Hepatocyte (in vitro differentiated cells): ENCODE measurements around the gene COMP. TPM values are rescaled to one million over a fixed set of nuclear protein-coding genes. Genes with fewer than 3 reads are reported as not detected.

ENCODE experiments used
- DNase-seq: peaks from one replicate; pipeline ENCODE4 v3.0.0-alpha.2; 2016; ENCODE audit warnings: low spot score
- H2AFZ ChIP-seq: fragments of 200-600 bp; sonication (generic); 2 replicates; pipeline ENCODE4 v1.6.0; 2016; ENCODE audit warnings: antibody characterized with exemption, mild to moderate bottlenecking
- H3K27ac ChIP-seq: fragments of 200-600 bp; sonication (generic); 2 replicates; pipeline ENCODE4 v1.5.1; 2016; ENCODE audit warnings: mild to moderate bottlenecking
- H3K27me3 ChIP-seq: fragments of 200-600 bp; sonication (generic); 2 replicates; pipeline ENCODE4 v1.6.1; 2016
- H3K36me3 ChIP-seq: fragments of 200-600 bp; sonication (generic); replicated peaks from 2 replicates; pipeline ENCODE4 v1.5.1; 2016; ENCODE audit warnings: low read depth; ENCODE audit not compliant: insufficient read depth
- H3K4me1 ChIP-seq: fragments of 200-600 bp; sonication (generic); 2 replicates; pipeline ENCODE4 v1.5.1; 2016; ENCODE audit warnings: mild to moderate bottlenecking, moderate library complexity; ENCODE audit not compliant: insufficient read depth
- H3K4me2 ChIP-seq: fragments of 200-600 bp; sonication (generic); 2 replicates; pipeline ENCODE4 v1.6.0; 2016
- H3K4me3 ChIP-seq: fragments of 200-600 bp; sonication (generic); 2 replicates; pipeline ENCODE4 v1.5.1; 2016; ENCODE audit warnings: mild to moderate bottlenecking
- H3K79me2 ChIP-seq: fragments of 200-600 bp; sonication (generic); 2 replicates; pipeline ENCODE4 v1.6.0; 2017; ENCODE audit warnings: mild to moderate bottlenecking
- H3K9me2 ChIP-seq: fragments of 200-600 bp; sonication (generic); replicated peaks from 2 replicates; pipeline ENCODE4 v1.6.0; 2017; ENCODE audit warnings: mild to moderate bottlenecking; ENCODE audit not compliant: insufficient read depth
- H3K9me3 ChIP-seq: fragments of 200-600 bp; sonication (generic); 2 replicates; pipeline ENCODE4 v1.5.1; 2016; ENCODE audit warnings: low read depth, mild to moderate bottlenecking
- H4K20me1 ChIP-seq: fragments of 200-600 bp; sonication (generic); 2 replicates; pipeline ENCODE4 v1.6.0; 2016; ENCODE audit warnings: mild to moderate bottlenecking; ENCODE audit not compliant: insufficient read depth, poor library complexity, severe bottlenecking
- CTCF ChIP-seq: fragments of 200-600 bp; sonication (generic); IDR thresholded peaks from 2 replicates; pipeline ENCODE4 v1.5.1; 2016; ENCODE audit warnings: antibody characterized with exemption, mild to moderate bottlenecking; ENCODE audit not compliant: poor library complexity
- EZH2 ChIP-seq: fragments of 200-600 bp; sonication (generic); IDR thresholded peaks from 2 replicates; pipeline ENCODE4 v1.6.1; 2016; ENCODE audit warnings: antibody characterized with exemption, mild to moderate bottlenecking, borderline replicate concordance
- EZH2phosphoT487 ChIP-seq: fragments of 200-600 bp; sonication (generic); IDR thresholded peaks from one replicate; pipeline ENCODE4 v1.6.1; 2018; ENCODE audit warnings: antibody characterized with exemption, mild to moderate bottlenecking, low read depth, moderate library complexity; ENCODE audit not compliant: unreplicated experiment, severe bottlenecking
- WGBS: methylation state at CpG from one replicate; pipeline ENCODE4 v1.1.6; 2016; ENCODE audit warnings: low lambda C conversion rate; ENCODE audit errors: missing lambda C conversion rate; 5-methylcytosine and 5-hydroxymethylcytosine counted together
- polyA plus RNA-seq: library from polyadenylated mRNA; unstranded; fragments of >200 nt; fragmentation: Nextera tagmentation; extraction: Ambion mirVana; gene quantifications from 2 replicates; pipeline ENCODE4 v1.2.1, GENCODE V29; 2016
- total RNA-seq: library from RNA; depleted of rRNA; stranded (reverse); fragments of >200 nt; gene quantifications from 2 replicates; pipeline ENCODE4 v1.2.3, GENCODE V29; 2014

Gene COMP
- total RNA-seq (2.8 and 3.0 TPM in 2 replicates), polyA plus RNA-seq (12.5 and 16.3 TPM in 2 replicates)

DNA sequence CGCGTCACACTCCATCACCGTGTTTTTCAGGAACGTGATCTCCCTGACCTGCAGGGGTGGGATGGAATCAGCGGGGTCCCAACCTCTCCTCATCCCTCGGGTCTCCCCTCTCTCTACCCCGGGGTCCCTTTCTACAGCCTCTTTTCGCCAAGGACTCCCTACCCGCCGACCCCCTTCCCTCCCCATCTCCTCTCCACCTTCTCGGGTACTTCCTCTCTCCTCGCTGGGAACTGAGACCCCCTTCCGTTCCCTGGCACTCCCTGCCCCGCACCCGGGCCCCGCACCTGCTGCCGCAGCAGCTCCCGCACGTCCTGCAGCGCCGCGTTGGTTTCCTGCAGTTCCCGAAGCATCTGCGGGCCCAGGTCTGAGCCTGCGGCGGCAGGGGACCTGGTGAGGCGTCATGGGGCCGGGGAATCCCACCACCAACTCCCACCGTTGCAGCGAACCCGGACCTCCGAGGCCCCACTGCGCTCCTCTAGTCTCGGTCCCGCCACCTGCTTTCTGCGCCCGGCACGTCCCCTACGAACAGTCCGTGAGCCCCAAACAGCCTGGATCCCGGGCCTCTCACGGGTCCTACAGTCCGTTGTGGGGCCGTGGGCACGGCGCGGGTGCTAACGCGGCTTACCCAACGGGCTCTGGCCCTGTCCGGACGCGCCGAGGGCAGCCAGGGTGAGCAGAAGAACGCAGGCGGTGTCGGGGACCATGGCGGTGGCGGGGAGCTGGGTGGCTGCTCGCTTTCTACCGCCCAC lies at the start of gene COMP:
Gene COMP (minus strand): TSS at position 740 of the 749 bp plus-strand sequence. CDS start 36 bp downstream, at position 704.
- no peak for DNase-seq
- H3K79me2 ChIP-seq = no peaks in the 10 kb centered on the region
- no peak within 1 kb of the TSS for H3K27ac ChIP-seq
- H3K36me3 ChIP-seq = no peaks in the 10 kb centered on the region
- H3K4me1 ChIP-seq = peaks cover 17% of the 10 kb centered on the region
- no peak within 1 kb of the TSS for H3K4me3 ChIP-seq
- peak within 1 kb of the TSS; percentile 72 for H3K4me2 ChIP-seq
- H4K20me1 ChIP-seq = no peaks in the 10 kb centered on the region
- TF ChIP-seq EZH2 = peak; percentile 76
- no peak for TF ChIP-seq EZH2phosphoT487
- no peaks in the 10 kb centered on the region for H3K9me2 ChIP-seq
- 11% methylated on average over 60 of the region's 61 CpGs for WGBS
- H3K27me3 ChIP-seq = peaks cover 79% of the 10 kb centered on the region
- no peaks in the 10 kb centered on the region for H3K9me3 ChIP-seq
- H2AFZ ChIP-seq = no peak within 1 kb of the TSS

DNA sequence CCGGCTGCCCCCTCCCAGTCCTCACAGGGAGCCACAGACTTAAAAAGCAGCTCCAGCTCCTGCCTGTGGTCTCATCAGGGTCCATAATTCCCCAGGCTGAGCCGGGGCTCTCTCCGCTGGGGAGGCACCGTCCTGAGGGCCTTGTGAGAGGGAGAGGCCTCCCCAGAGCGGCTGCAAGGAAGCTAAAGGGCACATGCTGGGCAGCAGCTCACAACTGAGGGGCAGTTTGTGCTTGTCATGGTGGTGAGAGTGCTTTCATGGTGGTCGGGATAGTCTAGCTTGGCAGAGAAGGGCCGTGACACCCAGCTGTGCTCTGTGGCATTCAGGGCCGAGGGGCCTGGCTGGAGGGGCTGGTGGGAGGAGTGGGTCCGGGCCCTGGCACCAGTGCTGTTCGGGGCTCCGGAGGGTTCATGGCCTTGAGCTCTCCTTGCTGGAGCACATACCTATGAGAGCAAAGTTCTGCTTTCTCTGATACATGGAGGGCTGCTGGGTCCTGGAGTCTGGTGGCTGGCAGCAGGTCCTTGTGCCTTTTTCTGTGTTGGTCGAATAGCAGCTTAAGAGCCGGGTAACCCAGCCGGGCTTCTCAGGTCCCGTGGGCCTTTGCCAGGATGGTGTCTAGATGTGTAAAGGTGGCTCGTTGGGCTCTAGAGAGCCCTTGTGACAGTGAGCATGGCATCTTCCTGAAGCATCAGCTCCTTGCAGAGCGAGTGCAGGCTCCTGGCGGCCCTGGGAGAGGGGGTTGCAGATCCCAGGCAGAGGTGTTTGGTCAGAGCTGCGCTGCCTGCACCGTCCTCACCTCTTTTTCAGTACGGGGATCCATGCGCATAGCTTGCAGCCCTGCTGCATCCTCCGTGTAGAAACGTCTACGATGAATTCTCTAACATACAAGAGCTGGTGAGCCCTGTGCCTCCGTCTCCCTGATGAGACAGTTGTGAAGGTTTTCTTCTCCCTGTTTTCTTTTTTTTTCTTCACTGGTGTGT lies 49.5 kb upstream of the COMP start:
- Histone ChIP-seq H3K9me2 (no peaks in the 10 kb centered on the region), H3K79me2 (peaks cover 100% of the 10 kb centered on the region), H3K36me3 (no peaks in the 10 kb centered on the region), H3K4me2 (peak overlapping the region; percentile 49), H2AFZ (no peak overlapping the region), H3K4me1 (peaks cover 21% of the 10 kb centered on the region), H3K27ac (no peak overlapping the region), H3K4me3 (no peak overlapping the region), H3K9me3 (no peaks in the 10 kb centered on the region), H3K27me3 (no peaks in the 10 kb centered on the region), H4K20me1 (peaks cover 100% of the 10 kb centered on the region)
- no peak for DNase-seq
- 88% methylated on average over 26 of the region's 26 CpGs for WGBS
- TF ChIP-seq CTCF = no peak
- TF ChIP-seq EZH2 = no peak
- no peak for TF ChIP-seq EZH2phosphoT487

DNA sequence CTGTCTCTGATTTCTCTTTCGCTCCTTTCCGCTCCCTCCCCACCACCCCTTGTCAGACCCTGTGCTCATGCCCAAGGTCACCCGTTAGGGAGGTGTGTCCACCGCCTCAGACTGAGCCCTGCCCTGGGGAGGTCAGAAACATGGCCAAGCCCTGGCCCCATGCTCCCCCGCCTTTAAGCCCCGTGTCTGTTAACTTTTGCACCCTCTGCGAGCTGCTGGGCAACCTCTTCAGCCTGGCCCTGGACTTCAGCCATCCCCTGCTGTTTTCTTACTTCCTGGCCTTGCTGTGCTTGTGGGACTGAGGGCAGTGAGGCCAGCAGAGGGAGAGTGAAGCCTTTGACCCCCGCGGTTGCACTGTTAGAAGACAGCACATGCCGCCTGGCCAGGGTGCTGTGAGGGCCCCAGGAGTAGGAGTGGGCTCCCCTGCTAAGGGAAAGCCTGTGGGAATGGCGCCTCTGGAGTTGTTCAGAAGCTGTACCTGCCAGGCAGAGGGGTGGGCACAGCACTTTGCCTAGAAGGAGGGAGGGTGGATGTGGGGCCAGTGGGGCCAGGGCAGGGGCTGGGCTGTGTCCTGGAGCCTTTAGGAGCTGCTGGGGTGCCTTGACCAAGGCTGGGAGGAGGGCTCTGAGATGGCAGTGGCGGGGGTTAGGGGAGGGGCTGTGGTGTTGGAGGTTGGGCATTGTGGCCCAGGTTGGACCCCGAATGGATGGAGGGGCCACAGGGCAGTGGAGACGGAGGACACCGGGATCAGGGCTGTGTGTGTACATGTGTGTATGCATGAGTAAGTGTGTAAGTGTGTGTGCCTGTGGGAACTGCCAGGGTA lies 48.6 kb upstream of the COMP start:
- Histone ChIP-seq H3K4me3 (no peak overlapping the region), H4K20me1 (peaks cover 100% of the 10 kb centered on the region), H3K27ac (no peak overlapping the region), H2AFZ (no peak overlapping the region), H3K36me3 (no peaks in the 10 kb centered on the region), H3K9me3 (no peaks in the 10 kb centered on the region), H3K79me2 (peaks cover 100% of the 10 kb centered on the region), H3K27me3 (no peaks in the 10 kb centered on the region), H3K4me2 (peak overlapping the region; percentile 49), H3K4me1 (peaks cover 26% of the 10 kb centered on the region), H3K9me2 (no peaks in the 10 kb centered on the region)
- peak; percentile 44 for DNase-seq
- no peak for TF ChIP-seq EZH2phosphoT487
- no peak for TF ChIP-seq CTCF
- TF ChIP-seq EZH2 = no peak
- WGBS = 73% methylated on average over 13 of the region's 15 CpGs
